Nucleus accumbens (tissue), 56 donors: ENCODE data around the gene KIF21A.

Experiments used
- DNase-seq, 56 donors: peaks; one replicate each; lab custom pipeline; 2025; lab: John Stamatoyannopoulos, UW

Gene KIF21A

DNA sequence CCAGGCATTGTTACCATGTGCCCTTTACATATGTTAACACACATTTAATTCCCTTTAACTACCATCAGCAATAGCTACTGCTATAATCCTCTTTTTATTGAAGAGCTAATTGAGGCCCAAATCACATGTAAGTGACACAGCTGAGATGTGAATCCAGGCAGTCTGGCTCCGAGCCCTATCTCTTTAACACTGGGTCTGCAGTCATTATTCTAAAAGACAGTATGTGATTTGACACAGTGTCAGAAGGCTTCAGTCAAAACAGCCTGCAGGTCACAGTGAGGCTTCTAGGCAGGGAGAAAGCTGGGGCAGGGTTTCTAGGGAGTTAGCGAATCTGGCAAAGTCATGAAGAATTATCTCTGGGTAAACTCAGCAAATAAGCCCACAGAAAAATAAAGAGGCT lies 148.2 kb downstream of the KIF21A start:
- peak in 4 of 56 donors; percentile 2 to 30 (median 10) for DNase-seq

DNA sequence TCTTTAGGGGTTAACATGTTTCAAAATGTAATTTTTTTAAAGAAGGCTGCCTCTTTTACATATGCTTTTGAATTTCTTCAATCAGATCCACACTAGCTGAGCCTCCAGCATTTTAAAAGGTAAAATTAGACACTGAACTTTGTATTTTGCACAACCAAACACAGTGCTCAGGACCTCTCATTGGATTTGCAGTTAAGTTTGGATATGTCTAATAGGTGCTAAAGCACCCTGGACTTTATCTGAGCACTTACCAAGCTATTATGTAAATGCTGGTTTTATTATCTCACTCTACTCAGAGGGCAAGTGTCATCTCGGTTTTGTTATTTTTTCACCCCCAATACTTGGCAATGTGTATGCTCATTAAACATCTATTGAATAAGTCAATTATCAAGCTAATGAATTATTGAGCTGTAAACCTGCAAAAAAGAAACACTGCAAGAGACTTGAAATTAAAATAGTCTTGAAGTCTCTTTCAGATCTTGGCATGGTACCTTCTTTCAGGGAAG lies 150.7 kb downstream of the KIF21A start:
- DNase-seq, result no peak

DNA sequence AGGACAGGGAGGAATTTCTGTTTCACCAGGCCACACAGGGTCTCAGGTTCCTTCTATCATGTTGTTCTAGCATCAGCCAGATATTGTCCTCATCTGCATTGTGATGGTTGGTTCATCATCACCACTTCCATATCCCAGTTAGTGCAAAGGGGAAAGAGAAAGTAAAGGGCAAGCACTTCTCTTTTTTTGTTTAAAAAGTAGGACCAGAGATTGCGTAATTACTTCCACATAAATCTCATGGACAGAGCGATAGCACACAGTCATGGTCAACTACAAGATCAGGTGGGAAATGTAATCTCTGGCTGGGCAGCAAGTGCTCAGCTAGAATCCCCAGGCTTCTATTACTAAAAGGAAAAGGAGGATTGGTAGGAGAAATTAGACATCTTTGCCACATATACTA lies 155.1 kb downstream of the KIF21A start:
- DNase-seq, result no peak

DNA sequence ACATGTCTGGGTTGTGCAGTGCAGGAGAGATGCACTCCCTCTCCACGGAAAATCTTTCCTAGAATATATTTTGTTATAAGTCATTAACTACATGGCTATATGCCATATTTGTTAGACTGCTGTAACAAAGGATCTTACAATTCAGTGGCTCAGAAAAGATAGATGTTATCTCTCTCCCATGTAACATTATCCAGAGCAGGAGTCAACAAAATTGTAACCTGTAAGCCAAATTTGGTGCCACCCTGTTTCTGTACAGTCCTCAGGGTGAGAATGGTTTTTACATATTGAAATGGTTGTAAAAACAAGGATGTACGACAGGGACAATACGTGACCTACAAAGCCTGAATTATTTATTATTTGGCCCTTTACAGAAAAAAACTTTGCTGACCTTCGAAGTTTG lies 155.5 kb downstream of the KIF21A start:
- no peak for DNase-seq

DNA sequence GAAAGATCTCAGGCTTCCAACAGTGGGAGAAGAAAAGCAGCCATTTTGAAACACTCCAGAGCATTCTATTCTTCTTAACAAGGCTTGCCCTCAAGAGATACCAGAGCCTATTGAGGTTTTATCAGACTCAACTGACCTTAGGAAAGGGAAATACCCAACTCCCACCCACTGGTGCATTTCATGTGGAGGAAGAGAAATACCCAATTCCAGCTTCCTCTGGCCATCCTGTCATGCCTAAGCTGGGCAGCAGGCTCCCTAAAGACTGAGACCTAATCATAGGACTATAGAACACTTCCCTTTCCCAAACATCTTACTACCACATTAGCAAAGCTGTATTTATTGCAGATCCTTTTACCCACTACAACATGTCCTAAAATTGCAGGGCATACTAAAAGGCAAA lies 164.5 kb downstream of the KIF21A start:
- no peak for DNase-seq

DNA sequence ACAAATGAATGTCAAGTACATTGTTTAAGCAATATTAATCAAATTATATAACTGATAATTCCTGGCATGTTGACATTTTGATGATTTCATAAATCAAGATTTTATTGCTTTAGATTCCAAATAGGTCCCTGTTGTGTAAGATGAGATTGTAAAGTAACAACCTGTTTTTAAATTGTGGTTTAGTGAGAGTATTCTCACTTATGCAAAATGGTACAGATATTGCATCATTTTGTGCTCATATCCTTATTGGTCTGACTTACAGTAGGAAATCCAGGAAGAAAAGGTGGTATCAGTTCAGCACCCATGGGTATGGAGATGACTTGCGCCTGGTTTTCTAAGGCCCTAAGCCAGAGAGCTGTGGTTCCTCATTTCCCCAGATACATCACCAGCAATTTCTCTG lies 165.5 kb downstream of the KIF21A start:
- no peak for DNase-seq

DNA sequence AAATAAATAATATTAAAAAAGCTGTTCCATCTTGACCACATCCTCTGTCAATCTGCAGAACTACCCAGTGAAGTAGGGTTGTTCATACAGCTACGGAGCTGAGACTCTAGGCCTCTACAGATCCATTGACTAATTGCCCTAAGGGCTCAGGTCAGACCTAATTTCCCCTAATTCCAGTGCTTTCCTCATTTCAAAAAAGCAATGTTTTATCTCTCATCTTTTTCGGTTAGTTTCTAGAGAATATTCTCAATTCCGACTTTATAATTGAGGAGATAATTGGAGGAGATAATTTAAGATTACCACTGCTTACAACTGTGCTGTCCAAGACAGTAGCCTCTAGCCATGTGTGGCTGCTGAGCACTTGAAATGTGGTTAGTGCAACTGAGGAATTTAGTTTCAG lies 167.1 kb downstream of the KIF21A start:
- DNase-seq, result no peak

DNA sequence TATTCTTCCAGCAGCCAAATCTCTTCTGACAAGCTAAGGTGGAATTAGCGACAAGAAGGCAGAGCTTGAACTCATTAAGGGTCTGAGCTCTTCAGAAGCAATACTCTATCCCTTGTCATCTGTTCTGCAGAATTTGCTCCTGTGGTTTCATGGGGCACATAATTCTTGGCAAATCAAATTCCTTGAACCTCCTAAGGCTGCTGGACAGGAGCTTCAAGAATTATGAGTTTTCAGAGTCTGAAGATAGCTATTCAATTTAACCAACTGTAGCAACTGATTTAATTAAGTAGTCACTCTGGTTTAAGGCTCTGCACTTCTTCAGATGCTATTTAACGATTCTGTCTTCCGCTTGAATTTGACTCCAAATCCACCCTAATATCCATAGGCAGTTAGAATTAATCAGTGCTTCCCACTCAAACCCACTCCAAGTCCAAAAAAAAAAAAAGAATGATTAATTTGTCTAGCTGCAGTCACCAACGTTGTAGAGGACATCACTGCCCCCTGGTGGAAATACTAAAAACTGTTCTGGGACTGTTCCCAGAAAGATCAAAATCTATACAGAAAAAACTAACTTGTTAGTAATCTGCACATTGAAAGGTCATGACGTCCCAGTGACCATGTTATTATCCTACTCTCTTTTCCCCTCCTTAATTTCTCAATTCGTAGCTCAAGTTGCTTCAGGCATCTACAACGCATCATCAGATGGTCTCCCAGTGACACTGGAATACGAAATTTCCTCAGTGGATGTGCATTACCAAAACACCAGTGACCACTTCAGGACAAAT lies 169.9 kb downstream of the KIF21A start:
- peak in 14 of 56 donors; percentile 0 to 71 (median 4) for DNase-seq

DNA sequence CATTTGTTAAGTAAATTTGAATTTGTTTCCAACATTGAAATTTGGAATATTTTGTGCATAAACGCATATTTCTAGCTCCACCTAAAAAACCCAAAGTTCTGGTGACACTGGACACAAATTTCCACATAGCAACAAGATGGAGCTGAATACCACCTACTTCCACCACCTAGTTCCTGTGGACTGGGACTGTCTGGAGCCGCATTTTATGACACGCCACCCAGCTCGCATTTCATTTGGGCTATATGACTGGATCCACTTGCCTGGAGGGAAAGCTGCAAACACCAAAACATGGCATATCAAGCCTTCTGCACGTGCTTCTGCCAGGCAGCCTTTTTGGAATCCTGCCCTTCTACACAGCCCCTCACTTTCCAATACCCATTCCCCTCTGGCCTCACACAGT lies 173.4 kb downstream of the KIF21A start:
- DNase-seq, result no peak

DNA sequence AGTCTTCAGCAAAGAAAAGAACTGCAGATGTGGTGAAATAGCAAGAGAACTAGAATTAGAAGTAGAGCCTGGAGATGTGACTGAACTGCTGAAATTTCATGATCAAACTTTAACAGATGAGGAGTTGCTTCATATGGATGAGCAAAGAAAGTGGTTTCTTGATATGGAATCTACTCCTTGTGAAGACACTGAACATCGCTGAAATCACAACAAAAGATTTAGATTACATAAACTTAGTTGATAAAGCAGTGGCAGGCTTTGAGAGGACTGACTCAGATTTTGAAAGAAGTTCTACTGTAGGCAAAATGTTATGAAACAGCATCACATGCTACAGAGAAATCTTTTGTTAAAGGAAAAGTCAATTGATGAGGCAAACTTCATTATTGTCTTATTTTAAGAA lies 175.0 kb downstream of the KIF21A start:
- DNase-seq, result no peak

DNA sequence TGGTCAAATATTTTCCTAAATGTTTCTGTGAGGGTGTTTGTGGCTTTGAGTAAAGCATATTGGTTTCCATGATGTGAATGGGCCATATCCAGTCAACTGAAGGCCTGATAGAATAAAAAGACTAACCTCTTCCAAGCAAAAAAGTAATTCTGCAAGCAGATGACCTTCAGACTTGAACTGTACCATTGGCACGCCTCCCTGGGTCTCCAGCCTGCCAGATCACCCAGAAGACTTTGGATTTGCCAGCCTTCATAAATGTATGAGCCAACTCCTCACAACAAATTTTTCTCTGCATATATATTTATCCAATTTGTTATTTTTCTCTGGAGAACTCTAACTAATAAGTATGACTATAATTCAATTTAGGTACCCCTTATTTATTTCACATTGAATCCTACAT lies 190.3 kb downstream of the KIF21A start:
- no peak for DNase-seq
